Retinal pigment epithelial cell (primary cell): ENCODE data around the gene SEC61A2.

ENCODE experiments used
- DNase-seq: peaks from one replicate; pipeline ENCODE4 v3.0.0-alpha.2; 2010; ENCODE audit warnings: low read depth
- H3K4me3 ChIP-seq: 2 replicates; pipeline ENCODE4 v1.5.1; 2011; ENCODE audit warnings: mild to moderate bottlenecking, low read length, control low read depth, moderate library complexity
- TF ChIP-seq, protein P1 (sequence below): conservative IDR thresholded peaks from 2 replicates; pipeline ENCODE4 v1.5.1; 2011; ENCODE audit warnings: low read depth, low read length, control low read depth, inconsistent platforms

Gene SEC61A2

DNA sequence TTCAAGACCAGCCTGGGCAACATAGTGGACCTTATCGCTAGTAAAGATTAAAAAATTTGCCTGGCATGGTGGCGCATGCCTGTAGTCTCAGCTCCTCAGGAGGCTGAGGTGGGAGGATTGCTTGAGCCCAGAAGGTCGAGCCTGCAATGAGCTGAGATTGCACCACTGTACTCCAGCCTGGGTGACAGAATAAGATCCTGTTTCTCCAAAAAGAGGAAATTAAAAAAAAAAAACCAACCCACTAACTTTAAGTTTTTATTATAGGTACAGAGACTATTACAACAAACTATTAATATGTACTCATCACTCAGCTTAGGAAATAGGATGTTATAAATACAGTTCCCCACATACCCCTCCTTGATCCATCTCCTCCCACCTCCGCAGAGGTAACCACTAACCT, 30.5 kb upstream of the SEC61A2 start:
- no peak for DNase-seq
- no peak overlapping the region for H3K4me3 ChIP-seq
- TF ChIP-seq, protein P1, sequence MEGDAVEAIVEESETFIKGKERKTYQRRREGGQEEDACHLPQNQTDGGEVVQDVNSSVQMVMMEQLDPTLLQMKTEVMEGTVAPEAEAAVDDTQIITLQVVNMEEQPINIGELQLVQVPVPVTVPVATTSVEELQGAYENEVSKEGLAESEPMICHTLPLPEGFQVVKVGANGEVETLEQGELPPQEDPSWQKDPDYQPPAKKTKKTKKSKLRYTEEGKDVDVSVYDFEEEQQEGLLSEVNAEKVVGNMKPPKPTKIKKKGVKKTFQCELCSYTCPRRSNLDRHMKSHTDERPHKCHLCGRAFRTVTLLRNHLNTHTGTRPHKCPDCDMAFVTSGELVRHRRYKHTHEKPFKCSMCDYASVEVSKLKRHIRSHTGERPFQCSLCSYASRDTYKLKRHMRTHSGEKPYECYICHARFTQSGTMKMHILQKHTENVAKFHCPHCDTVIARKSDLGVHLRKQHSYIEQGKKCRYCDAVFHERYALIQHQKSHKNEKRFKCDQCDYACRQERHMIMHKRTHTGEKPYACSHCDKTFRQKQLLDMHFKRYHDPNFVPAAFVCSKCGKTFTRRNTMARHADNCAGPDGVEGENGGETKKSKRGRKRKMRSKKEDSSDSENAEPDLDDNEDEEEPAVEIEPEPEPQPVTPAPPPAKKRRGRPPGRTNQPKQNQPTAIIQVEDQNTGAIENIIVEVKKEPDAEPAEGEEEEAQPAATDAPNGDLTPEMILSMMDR, result no peak

DNA sequence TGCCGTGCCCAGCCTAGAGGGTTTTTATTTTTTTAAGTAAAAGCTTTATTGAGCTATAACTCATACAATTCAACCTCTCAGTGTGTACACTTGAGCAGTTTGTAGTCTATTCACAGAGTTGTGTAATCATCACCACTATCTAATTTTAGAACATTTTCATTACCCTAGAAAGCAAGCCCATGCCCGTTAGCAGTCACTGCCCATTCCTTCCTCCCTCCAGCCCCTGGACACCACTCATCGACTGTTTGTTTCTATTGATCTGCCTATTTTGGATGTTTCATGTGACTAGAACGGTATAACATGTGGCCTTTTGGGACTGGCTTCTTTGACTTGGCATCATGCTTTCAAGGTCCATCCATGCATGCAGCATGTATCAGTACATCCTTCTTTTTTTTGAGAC, 25.7 kb upstream of the SEC61A2 start:
- TF ChIP-seq, protein P1, result no peak
- H3K4me3 ChIP-seq, result no peak overlapping the region
- no peak for DNase-seq

DNA sequence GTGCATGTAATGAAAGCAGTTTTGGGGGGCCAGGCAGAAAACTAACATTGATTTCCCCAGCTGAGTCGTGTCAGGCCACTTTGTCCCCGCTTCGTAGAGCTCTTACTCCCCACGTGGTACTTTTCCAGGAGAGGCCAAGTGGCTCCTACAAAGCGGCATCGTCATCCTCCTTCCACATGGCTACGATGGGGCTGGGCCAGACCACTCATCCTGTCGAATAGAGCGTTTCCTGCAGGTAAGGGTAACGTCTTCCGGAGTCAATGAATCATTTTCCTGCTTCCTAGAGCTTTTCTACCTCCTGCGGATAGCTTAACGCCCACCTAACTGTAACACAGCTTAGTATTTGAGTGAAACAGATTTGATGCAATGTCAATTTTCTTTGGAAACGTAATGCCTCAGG, 21.7 kb upstream of the SEC61A2 start:
- DNase-seq, result no peak
- H3K4me3 ChIP-seq, result no peak overlapping the region
- TF ChIP-seq, protein P1, result no peak

DNA sequence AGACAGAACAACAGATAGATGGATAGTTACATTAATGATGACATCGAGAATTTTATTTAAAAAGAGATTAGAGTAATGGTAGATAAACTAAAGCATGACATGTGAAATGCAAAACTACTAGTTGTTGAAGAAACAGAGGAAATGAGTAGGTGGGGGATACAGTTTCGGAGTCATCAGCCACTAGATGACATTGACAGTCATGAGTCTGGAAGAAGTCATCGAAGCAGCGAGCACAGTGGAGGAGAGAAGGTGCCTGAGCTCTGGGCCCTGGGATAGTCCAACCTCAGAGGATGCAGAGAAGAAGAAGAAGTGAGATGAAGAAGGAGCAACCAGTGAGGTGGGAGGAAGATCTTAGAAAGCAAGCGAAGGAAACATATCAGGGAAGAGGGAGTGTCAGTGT, 20.2 kb upstream of the SEC61A2 start:
- DNase-seq, result no peak
- no peak overlapping the region for H3K4me3 ChIP-seq
- TF ChIP-seq, protein P1, result no peak

DNA sequence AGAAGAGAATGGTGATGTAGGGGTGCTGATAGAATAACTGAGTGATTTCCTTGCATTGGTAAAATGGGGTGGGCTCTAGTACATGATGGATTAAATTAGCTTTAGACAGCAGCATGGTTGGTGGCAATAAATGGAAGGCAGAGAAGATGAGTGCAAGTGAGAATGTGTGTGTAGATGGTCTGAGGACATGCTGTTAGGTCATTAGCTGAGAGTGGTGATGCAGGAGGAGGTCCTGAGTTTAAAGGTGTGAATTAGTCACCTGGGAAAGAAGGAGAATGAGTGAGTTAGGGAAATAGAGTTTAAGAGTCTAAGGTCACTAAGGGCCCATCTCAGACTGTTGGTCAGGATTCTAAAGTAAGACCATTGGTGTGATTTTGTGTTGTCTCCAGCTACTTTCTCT, 17.9 kb upstream of the SEC61A2 start:
- no peak for DNase-seq
- TF ChIP-seq, protein P1, result no peak
- no peak overlapping the region for H3K4me3 ChIP-seq

DNA sequence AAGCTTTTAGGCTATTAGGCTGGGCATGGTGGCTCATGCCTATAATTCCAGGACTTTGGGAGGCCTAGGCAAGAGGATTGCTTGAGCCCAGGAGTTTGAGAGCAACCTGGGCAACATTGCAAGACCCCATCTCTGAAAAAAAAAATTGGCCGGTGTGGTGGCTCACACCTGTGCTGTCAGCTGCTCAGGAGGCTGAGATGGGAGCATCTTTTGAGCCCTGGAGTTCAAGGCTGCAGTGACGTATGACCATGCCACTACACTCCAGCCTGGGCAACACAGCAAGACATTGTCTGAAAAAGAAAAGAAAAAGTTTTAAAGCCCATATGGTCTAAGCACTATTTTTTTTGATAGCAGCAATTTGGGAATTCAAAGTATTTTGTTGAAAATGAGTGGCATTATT, 15.8 kb upstream of the SEC61A2 start:
- H3K4me3 ChIP-seq, result no peak overlapping the region
- TF ChIP-seq, protein P1, result no peak
- no peak for DNase-seq

DNA sequence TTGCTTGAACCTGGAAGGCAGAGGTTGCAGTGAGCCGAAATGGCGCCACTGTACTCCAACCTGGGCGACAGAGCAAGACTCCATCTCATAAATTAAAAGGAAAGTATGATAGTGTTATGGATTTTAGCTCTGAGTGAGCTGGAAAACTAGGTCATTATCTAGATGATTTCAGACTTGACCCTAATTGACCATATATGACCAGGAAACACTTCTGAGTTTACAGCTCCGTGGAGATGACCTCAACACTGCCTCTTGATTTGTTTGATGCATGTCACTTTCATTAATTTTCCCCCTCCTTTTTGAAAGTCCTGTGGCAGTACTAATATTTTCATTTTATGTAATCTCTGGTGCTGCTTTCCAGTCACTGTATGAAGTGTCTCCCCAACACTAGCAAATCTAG, 7.8 kb upstream of the SEC61A2 start:
- no peak for DNase-seq
- TF ChIP-seq, protein P1, result no peak
- H3K4me3 ChIP-seq, result no peak overlapping the region
